Stimulated activated CD8-positive, alpha-beta memory T cell treated with anti-CD3 and anti-CD28 coated beads, Interleukin-12 subunit alpha, Interleukin-12 subunit beta, amount 100 ng/mL, for 24 hours (primary cell): ENCODE measurements around the gene ANKRD42.
A peak's percentile ranks its signal among the peaks of the same experiment; 100 is the strongest.

ENCODE experiments used
- DNase-seq: peaks from one replicate; pipeline ENCODE4 v3.0.0-alpha.2; 2020; ENCODE audit errors: extremely low read depth

Gene ANKRD42

GRCh38 chr11:83193315-83194280 lies at the start of gene ANKRD42:
Gene ANKRD42 (plus strand): TSS chr11:83193712. CDS start chr11:83194671, 959 bp downstream.
- DNase-seq = peak; percentile 73

GRCh38 chr11:83147895-83148294 lies 45.6 kb upstream of the ANKRD42 start:
- no peak for DNase-seq

- no peak for DNase-seq
Observed at GRCh38 chr11:83150450-83150849, 43.1 kb upstream of the ANKRD42 start.

GRCh38 chr11:83151274-83151977 lies 42.1 kb upstream of the ANKRD42 start:
- no peak for DNase-seq

- no peak for DNase-seq
Observed at GRCh38 chr11:83152264-83152663, 41.2 kb upstream of the ANKRD42 start.

- DNase-seq = no peak
Observed at GRCh38 chr11:83153764-83154163, 39.7 kb upstream of the ANKRD42 start.

- peak; percentile 94 for DNase-seq
Observed at GRCh38 chr11:83156144-83156995, 37.1 kb upstream of the ANKRD42 start.

GRCh38 chr11:83156996-83157593 lies 36.4 kb upstream of the ANKRD42 start, which contains the start of gene PCF11:
Gene PCF11 (plus strand): TSS chr11:83157131. CDS start chr11:83157440, 309 bp downstream.
- no peak for DNase-seq

GRCh38 chr11:83157594-83158356 lies 35.7 kb upstream of the ANKRD42 start:
- no peak for DNase-seq

GRCh38 chr11:83158357-83158786 lies 35.1 kb upstream of the ANKRD42 start:
- no peak for DNase-seq

GRCh38 chr11:83158965-83159901 lies 34.3 kb upstream of the ANKRD42 start:
- no peak for DNase-seq

GRCh38 chr11:83159902-83160865 lies 33.3 kb upstream of the ANKRD42 start:
- no peak for DNase-seq

- DNase-seq = no peak
Observed at GRCh38 chr11:83161610-83162199, 31.8 kb upstream of the ANKRD42 start.

- no peak for DNase-seq
Observed at GRCh38 chr11:83162377-83162776, 31.1 kb upstream of the ANKRD42 start.

- DNase-seq = no peak
Observed at GRCh38 chr11:83166193-83166866, 27.2 kb upstream of the ANKRD42 start.

- DNase-seq = no peak
Observed at GRCh38 chr11:83168756-83169155, 24.8 kb upstream of the ANKRD42 start.

- DNase-seq = no peak
Observed at GRCh38 chr11:83170865-83171264, 22.6 kb upstream of the ANKRD42 start.
